ENCODE measurements around the gene JAKMIP3.

DNA sequence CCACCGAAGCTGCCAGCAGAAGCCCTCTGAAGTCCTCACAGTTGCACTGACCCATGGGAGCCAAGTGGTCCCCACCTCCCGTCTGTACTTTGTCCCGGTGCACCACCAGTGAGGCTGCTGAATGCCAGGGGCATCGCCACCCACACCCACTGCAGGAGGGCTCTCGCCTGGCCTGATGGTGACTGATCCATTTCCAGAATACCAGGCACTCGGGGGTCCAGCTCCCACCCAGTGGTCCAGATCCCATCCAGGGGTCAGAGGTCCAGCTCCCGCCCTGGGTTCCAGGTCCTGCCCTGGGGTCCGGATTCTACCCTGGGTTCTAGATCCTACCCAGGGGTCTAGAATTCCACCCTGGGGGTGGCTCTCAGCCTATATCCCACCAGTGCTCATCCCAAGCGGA, 9.1 kb upstream of the JAKMIP3 start:
- TF ChIP-seq, protein P1, sequence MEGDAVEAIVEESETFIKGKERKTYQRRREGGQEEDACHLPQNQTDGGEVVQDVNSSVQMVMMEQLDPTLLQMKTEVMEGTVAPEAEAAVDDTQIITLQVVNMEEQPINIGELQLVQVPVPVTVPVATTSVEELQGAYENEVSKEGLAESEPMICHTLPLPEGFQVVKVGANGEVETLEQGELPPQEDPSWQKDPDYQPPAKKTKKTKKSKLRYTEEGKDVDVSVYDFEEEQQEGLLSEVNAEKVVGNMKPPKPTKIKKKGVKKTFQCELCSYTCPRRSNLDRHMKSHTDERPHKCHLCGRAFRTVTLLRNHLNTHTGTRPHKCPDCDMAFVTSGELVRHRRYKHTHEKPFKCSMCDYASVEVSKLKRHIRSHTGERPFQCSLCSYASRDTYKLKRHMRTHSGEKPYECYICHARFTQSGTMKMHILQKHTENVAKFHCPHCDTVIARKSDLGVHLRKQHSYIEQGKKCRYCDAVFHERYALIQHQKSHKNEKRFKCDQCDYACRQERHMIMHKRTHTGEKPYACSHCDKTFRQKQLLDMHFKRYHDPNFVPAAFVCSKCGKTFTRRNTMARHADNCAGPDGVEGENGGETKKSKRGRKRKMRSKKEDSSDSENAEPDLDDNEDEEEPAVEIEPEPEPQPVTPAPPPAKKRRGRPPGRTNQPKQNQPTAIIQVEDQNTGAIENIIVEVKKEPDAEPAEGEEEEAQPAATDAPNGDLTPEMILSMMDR (IDR thresholded peaks at IDR 0.05): no peak
- TF ChIP-seq POLR2A (IDR thresholded peaks at IDR 0.05): no peak
